Stimulated activated CD4-positive, alpha-beta T cell treated with anti-CD3 and anti-CD28 coated beads, TNF-alpha, amount 100 ng/mL, for 4 hours (primary cell): ENCODE results near the gene ESYT1.
"Not testable (repeated sequence)": the region's sequence is repeated elsewhere in the genome, so short reads cannot be mapped to it uniquely, and the experiment has no call there.

Source experiments
- DNase-seq, 3 experiments: peaks; one replicate each; pipeline ENCODE4 v3.0.0-alpha.2; 2020; ENCODE audit warnings: low read depth in 3 of 3

The ESYT1 gene

GRCh38 chr12:56104109-56104814 is 23.8 kb upstream of the ESYT1 start, which contains the start of gene PA2G4:
Gene PA2G4, plus strand, starts transcription at chr12:56104559. Its CDS starts 179 bp downstream, at chr12:56104738.
- DNase-seq = peak; percentile 91 to 95 (median 92)

DNA sequence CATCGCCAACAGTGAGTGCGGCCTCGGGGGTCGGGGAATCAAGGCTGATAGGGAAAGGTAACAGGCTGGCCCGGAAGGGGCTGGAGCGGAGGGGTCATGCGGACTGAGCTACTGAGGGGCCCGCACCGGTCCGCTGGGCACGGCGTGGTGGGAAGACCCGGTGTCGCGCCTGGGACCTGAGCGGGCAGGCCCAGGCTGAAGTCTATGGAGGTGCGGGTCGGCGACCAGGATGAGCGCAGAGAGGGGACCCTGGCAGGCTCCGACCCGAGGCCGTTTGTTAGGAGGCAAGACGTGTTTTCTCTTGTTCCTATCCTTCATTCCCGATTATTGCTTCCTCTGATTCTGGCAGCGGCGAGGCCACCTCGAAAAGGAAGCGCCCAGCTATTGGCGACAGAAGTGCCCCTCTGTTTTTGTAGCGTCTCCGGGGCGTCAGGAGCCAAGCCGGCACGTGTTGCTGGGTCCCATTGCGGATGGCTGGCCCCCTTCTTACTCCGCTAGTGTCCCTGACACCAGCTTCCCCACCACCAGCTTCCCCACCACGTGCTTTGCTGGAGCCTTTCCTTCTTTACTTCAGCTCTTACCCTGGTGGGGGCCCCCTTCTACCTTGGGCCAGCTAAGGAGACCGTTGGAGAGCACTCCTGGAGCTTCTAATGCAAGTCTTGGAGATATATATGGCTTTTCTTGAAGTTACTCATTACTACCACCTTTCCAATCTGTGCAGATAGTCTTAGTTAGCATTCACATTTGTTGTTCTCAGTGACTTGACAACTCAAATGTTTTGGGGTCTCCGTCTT is 23.1 kb upstream of the ESYT1 start:
- DNase-seq = peak in 1 of 3 experiments; percentile 15

DNA sequence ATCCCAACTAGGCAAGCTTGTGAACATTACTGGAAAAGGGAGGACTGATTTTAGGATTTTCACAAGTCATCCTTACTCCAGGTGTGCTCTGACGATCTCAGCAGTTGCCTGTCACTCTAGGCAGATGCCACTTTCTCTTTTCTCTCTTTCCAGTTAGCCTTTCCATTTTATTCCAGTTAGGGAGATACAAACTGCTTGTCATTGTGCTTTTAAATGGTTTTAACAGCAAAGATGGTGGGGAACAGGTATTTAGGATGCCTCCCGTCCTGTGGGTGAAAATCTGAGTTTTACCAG is 22.5 kb upstream of the ESYT1 start:
- no peak for DNase-seq

DNA sequence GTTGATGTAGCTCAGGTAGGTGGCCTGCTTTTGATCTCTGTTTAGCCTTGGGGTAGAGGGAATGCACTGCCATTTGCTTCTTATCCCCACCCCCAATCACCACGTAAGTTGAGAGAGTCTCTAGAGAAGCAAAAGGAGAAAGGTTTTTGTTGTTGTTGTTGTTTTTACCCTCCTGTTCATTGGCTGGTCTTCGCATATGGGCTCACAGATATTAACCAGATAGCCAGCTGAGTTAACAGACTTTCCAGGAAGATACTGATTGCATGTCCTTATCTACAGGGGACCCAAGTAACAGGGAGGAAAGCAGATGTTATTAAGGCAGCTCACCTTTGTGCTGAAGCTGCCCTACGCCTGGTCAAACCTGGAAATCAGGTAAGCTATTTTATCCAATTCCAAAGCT is 20.8 kb upstream of the ESYT1 start:
- no peak for DNase-seq

- no peak for DNase-seq
Measured at GRCh38 chr12:56110571-56110970, 17.5 kb upstream of the ESYT1 start.

DNA sequence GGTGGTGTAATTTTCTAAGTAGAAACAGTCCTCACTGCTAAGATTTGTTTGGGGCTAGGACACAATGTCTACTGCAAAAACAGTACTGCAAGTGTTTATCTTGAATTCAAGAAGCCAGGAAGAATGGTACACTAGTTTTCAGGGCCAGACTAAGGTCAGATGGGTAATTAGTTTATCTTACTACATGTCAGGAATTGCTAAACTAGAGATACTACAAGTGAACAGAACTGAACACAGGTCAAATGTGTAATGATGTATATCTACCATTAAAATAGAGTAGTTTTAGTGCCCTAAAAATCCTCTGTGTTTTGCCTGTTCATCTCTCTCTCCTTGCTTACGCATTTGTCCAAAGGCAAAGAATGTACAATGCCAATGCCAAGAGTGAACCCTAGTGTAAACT is 14.0 kb upstream of the ESYT1 start:
- DNase-seq = no peak

- no peak for DNase-seq
Measured at GRCh38 chr12:56115329-56115728, 12.7 kb upstream of the ESYT1 start.

- peak; percentile 87 to 92 (median 90) for DNase-seq
Measured at GRCh38 chr12:56116267-56117081, 11.6 kb upstream of the ESYT1 start, which contains the start of gene RPL41. Gene RPL41, plus strand, starts transcription at chr12:56116633.

DNA sequence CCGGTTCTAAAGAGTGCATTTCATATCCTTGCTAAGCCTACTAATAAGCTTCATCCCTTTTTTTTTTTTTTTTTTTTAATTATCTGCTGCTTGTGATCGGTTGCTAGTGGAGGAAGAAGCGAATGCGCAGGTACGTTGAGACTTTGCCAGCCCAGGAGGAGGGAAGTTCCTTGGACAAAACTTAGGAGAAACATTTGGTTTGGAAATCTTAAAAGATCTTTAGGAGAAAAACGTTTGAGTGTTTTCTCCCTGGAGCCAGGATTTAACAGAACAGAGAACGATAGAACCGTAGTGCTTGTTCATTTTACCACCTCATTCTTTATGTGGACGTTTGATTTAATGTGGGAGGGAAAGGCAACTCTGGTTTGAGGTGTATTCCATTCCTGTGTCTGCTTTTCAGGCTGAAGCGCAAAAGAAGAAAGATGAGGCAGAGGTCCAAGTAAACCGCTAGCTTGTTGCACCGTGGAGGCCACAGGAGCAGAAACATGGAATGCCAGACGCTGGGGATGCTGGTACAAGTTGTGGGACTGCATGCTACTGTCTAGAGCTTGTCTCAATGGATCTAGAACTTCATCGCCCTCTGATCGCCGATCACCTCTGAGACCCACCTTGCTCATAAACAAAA is 10.9 kb upstream of the ESYT1 start:
- not testable (repeated sequence) for DNase-seq

- DNase-seq = peak; percentile 85 to 96 (median 93)
Measured at GRCh38 chr12:56117778-56118687, 10.0 kb upstream of the ESYT1 start, which contains the start of gene ZC3H10. Gene ZC3H10, plus strand, starts transcription at chr12:56118266. Its CDS starts 2,297 bp downstream, at chr12:56120563.

DNA sequence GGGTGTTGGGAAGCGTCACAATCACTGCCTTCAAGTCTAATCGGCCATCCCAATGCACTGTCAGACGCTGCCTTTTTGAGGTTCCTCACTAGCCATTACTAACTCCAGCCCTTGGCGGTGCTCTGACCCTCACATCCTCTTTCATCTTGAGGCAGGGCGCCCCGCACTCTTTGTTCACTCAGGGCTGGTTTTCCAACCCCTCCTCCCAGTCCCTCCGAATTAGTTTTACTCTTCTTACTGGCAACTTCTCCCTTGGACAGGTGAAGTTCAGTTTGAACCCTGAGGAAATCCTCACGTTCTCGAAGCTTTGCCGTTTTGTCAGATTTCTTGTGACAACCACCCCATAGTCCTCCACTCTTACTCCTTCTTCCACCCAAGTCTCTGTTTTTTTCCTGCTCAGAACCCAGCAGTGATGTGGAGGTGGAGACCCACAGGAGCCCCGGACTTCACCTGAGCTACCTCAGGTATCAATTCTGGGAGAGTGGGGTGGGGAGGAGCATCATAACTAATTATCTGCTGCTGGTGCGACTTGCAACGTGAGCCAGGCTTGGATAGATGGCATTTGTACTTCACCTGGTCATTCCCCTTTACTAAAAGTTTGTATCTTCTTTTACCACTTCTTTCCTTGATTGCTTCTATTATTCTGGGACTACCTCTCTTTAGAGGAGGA is 9.2 kb upstream of the ESYT1 start:
- DNase-seq = no peak

DNA sequence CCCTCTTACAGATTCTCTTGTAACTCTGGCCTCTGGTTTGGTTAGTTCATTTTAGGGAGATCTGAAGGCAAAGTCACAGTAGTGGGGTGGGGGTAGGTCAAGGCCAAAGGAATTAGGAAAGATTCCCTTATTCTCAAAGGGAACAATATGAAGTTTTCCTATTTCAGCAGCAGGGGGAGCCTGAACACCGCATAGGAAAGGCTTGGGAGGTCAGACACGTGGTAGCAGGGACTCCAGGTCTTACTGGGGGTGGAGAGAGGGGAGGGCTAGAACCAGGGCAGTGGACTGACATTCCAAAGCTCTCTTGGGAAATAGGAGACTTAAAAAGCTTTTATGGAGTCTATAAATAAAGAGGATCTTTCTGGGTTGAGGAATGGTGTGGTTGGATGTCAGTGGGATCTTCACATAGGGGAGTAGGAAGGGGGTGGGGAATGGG is 8.7 kb upstream of the ESYT1 start:
- peak in 1 of 3 experiments; percentile 28 for DNase-seq

GRCh38 chr12:56120158-56120846 is 7.8 kb upstream of the ESYT1 start:
- DNase-seq = no peak

DNA sequence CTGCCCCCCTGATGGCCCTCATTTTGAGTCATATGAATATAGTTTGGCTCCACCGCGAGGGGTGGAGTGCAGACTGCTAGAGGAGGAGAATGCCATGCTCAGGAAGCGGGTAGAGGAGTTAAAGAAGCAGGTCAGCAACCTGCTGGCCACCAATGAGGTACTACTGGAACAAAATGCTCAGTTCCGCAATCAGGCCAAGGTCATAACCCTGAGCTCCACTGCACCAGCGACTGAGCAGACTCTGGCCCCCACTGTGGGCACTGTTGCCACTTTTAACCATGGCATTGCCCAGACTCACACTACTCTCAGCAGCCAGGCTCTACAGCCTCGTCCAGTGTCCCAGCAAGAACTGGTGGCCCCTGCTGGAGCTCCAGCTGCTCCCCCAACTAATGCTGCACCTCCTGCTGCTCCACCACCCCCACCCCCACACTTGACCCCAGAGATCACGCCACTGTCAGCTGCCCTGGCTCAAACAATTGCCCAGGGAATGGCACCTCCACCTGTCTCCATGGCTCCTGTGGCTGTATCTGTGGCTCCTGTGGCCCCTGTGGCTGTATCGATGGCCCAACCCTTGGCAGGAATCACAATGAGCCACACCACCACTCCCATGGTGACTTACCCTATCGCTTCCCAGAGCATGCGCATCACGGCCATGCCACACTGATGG is 6.7 kb upstream of the ESYT1 start:
- DNase-seq = no peak

GRCh38 chr12:56122637-56123036 is 5.4 kb upstream of the ESYT1 start:
- no peak for DNase-seq

DNA sequence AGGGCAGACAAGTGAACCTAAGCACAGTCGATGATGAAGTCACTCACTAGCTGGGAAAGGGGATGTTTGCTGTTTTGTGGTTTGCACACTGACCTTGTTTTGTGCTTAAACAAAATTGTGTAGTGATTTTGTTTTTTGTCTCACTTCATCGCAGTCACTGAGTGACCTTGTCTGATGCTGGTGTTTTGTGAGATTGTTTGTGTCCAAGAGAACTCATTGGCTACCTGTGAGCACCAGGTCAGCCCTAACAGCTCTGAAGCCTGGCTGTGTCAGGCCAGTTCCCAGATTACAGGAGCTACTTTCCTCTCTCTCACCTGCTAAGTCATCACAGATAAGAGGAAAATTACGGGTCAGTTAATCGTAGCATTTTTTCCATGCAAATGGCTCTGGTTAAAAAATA is 3.9 kb upstream of the ESYT1 start:
- DNase-seq = no peak

DNA sequence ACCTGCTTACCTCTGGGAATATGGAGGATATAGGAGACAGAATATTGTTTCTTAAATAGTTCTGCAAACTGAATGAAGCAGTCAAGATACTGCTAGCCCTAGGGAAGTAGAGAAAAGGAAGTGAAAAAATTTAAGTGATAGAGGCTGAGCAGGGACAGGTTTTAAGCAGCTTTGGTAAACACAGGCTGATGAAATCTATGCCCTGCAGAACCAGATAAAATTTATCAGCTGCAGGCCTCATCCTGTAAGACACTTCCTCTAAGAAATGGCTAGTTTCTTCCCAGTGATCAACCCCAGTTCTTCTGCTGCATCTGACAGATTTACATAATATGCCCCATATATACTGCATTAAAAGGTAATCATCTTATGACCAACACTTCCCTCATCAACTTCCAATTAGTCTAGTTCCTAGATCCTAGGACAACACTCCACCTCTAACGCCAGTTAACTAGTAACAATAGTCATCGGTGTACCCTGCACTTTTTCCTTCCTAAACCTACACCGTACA is 1.3 kb upstream of the ESYT1 start:
- no peak for DNase-seq

DNA sequence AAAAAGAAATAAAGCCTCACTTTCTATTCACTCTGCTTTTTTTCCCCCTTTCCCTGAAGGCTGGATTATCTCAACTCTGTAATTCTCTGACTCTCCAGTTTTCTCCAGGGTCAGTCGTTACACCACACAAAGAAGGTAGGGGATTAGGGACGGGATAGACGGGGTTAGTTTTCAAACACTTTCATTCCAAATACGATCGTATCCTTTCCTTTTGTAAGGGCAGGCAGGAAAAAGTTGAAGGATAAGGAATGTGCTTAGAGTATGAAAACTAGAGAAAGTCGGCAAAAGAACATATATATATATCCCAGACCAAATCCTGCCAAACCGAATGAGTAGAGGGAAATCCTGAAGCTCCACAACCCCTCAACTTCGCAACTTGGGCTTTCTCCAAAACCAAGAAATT is 581 bp upstream of the ESYT1 start:
- DNase-seq = no peak
